AG20443 (cell line): ENCODE data around the gene HOXD4.

Source experiments
- DNase-seq: peaks from one replicate; pipeline ENCODE4 v3.0.0; 2012; ENCODE audit warnings: low spot score, mixed read lengths

Gene HOXD4

GRCh38 chr2:176170602-176171305, 19.4 kb downstream of the HOXD4 start:
- DNase-seq = no peak

GRCh38 chr2:176171351-176172006, 20.1 kb downstream of the HOXD4 start:
- no peak for DNase-seq

DNA sequence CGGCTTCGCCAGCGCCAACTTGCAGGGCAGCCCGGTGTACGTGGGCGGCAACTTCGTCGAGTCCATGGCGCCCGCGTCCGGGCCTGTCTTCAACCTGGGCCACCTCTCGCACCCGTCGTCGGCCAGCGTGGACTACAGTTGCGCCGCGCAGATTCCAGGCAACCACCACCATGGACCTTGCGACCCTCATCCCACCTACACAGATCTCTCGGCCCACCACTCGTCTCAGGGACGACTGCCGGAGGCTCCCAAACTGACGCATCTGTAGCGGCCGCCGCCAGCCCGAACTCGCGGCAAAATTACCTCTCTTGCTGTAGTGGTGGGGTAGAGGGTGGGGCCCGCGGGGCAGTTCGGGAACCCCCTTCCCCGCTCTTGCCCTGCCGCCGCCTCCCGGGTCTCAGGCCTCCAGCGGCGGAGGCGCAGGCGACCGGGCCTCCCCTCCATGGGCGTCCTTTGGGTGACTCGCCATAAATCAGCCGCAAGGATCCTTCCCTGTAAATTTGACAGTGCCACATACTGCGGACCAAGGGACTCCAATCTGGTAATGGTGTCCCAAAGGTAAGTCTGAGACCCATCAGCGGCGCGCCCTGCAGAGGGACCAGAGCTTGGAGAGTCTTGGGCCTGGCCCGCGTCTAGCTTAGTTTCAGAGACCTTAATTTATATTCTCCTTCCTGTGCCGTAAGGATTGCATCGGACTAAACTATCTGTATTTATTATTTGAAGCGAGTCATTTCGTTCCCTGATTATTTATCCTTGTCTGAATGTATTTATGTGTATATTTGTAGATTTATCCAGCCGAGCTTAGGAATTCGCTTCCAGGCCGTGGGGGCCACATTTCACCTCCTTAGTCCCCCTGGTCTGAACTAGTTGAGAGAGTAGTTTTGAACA, 20.9 kb downstream of the HOXD4 start:
- no peak for DNase-seq

DNA sequence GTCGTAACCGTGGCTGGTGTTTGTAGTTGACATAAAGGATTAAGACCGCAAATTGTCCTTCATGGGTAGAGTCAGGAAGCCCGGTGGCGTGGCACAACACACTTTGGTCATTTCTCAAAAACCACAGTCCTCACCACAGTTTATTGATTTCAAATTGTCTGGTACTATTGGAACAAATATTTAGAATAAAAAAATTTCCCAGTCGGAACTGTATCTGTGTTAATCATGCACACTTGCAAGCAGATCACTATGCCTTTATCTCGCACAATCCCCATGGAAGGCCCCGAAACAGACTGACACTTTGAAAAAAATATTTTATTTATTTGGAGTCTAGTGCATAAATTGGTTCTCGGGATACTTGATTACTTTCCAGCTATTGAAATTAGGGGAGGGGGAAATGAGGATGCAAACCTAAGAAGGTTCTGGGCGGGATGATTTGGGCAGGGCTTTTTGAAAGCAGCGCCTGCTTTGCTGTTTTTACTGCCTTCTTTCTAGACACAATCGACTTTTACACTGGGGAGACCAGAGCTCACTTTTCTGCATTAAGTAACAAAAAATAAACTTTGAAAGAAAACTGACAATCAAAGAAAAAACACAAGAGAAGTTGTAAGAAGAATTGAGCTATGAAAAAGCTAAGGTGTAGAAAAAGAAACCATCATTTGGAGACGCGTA, 21.7 kb downstream of the HOXD4 start:
- DNase-seq = no peak

DNA sequence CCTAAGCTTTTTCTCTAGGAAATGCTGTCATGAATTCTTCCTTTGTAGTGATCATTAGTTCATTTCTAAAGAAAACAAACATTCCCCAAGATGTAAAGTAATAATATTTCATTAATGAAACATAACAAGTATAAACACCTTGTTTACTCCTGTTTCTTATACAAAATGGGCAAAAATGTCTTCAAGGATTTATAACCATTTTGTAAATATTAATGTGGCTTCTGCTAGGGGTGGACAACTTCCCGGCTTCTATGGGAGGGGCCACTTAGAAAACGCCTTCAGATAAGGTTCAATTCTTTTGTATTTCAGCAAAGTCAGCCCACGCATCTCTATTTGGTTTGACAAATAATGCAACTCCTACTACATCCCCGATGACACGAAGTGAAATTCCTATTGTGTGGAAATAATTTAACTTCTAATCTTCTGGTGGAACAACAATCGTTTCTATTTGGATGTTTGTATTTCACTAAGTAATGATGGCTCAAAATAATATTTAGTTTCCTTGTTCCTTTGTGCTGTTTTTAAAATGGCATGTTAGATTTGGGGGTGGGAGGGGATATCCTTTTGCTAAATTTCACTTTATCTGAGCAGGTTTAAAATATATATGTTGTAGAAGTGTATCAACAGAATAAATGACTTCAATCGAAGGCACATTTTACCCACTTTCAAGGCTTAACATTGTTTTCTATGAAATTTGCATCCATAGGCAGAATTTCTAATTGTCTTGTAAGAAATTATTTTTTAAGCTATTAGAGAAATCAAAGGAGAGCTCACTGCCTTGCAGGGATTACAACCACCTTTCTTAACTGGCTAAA, 22.4 kb downstream of the HOXD4 start:
- no peak for DNase-seq

DNA sequence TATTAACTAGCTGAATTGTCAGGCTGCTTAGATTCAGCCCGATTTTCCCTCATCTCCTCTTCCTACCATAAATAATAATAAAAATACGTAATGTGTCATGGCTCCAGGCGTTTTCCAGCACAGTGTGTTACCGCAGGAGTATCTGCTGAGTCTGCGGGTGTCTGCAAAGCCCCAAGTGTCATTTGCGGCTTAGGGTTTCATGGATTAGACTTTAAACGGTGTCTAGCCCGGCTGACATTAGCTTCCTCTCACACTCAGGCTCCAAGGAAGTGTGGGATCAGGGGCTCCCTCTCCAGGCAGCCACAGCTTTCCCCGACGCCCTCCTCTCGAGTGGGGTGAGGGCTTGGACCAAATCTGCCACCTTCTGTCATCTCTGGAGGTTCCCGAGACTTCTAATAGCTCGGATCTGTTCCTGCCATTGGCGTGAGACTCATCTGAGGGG, 23.1 kb downstream of the HOXD4 start:
- DNase-seq = no peak

- no peak for DNase-seq
These were observed 23.7 kb downstream of the HOXD4 start for GRCh38 chr2:176174824-176175708.

GRCh38 chr2:176175709-176176607, 24.6 kb downstream of the HOXD4 start:
- DNase-seq = no peak

DNA sequence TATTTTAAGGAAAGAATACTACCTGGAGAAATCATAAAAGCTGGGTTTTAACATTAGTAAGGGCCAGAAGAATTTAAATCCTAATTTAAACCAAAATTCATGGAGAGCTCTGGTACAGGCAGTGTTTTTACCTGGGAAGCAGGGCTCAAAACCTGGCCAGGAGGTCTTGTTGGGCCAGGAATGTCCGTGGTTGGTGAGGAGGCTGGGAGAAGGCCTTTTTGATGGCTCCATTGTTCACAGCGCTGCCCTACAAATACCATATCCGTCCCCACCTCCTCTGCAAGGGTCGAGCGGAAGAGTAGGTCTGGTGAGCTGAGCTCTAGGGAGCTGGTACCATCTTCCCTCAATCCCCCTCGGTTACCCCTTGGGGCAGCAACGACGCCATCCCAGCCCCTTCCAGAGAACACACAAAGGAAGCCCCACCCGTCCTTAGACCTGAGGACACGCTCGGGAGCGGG, 26.3 kb downstream of the HOXD4 start:
- DNase-seq = no peak

- peak; percentile 80 for DNase-seq
These were observed 26.8 kb downstream of the HOXD4 start for GRCh38 chr2:176178038-176178756.

GRCh38 chr2:176178757-176179295, 27.5 kb downstream of the HOXD4 start:
- DNase-seq = no peak

- DNase-seq = no peak
These were observed 30.2 kb downstream of the HOXD4 start for GRCh38 chr2:176181551-176181950.

- no peak for DNase-seq
These were observed 31.3 kb downstream of the HOXD4 start for GRCh38 chr2:176182671-176183070.

- DNase-seq = no peak
These were observed 33.4 kb downstream of the HOXD4 start for GRCh38 chr2:176184749-176185148.

DNA sequence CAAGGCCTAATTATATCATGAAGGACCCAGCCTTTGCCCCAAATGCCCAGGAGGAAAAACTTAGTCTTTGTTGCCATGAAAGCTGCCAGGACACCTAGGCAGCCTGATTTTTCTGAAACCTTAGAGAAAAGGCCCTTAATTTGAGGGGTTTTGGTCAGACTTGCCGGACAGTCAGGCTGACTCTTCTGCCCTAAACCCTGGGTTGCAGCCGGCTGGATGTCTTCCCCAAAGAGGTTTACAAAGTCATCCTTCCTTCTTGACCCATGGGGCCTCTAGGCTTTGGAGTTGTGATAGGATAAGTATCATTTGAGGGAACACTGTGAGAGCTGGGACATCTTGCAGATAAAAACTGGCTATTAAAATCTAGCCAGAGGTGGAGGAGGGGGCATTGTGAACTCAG, 34.7 kb downstream of the HOXD4 start:
- no peak for DNase-seq

- peak; percentile 48 for DNase-seq
These were observed 36.0 kb downstream of the HOXD4 start for GRCh38 chr2:176187200-176187898.
